ENCODE measurements around the gene DCTN3. TPM values are rescaled to one million over a fixed set of nuclear protein-coding genes. Genes with fewer than 3 reads are reported as not detected.

The DCTN3 gene
- total RNA-seq, 1 donor from 2014 or later = 79.5 TPM

DNA sequence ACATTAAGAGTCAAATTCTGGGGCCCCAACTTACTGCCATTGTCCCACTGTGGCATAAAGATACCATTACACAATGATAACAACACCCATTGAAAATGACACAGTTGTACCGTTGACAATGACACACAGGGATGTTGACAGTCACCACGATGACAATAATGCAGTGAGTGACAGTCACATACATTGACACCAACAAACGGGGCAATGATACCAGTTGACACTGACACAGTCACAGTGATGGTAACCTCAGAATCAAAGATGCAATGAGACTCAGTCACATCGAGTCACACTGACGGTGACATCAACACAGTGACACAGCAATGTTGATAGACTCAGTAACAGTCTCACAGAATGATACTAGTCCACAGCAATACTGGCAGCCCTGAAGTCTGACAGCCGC is 47.7 kb downstream of the DCTN3 start:
- TF ChIP-seq, protein P1, sequence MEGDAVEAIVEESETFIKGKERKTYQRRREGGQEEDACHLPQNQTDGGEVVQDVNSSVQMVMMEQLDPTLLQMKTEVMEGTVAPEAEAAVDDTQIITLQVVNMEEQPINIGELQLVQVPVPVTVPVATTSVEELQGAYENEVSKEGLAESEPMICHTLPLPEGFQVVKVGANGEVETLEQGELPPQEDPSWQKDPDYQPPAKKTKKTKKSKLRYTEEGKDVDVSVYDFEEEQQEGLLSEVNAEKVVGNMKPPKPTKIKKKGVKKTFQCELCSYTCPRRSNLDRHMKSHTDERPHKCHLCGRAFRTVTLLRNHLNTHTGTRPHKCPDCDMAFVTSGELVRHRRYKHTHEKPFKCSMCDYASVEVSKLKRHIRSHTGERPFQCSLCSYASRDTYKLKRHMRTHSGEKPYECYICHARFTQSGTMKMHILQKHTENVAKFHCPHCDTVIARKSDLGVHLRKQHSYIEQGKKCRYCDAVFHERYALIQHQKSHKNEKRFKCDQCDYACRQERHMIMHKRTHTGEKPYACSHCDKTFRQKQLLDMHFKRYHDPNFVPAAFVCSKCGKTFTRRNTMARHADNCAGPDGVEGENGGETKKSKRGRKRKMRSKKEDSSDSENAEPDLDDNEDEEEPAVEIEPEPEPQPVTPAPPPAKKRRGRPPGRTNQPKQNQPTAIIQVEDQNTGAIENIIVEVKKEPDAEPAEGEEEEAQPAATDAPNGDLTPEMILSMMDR (IDR thresholded peaks at IDR 0.05) = no peak
- DNase-seq (ENCODE audit: low spot score) = no peak
- Mint-ChIP-seq H3K27me3 (ENCODE audit: low read depth) (peaks cover 20% of the 10 kb centered on the region), H3K36me3 (ENCODE audit: low read depth) (no peaks in the 10 kb centered on the region), H3K9me3 (ENCODE audit: low read depth) (no peaks in the 10 kb centered on the region), H3K4me3 (ENCODE audit: unreplicated experiment) (no peak overlapping the region), H3K27ac (ENCODE audit: unreplicated experiment) (no peak overlapping the region), H3K4me1 (ENCODE audit: low read depth) (peaks cover 6% of the 10 kb centered on the region)

DNA sequence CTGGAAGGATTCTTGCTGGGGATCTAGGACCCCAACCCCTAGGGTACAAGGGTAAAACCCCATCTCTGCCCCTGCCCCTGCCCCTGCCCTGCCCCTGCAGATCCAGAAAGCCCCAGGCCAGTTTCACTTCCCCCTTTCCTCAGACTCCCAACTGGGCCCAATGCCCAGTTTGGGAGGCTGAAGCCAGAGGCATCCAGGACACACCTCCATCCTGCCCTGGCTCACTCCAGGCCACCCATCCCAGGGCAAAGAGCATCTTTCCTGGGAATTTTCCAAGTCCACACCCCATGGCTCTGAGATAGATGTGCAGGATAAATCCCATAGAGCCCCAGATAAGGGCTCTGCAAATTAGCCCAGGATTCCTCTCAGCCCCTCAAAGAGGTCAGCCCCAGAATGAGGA is 48.2 kb downstream of the DCTN3 start:
- Mint-ChIP-seq H3K36me3 (ENCODE audit: low read depth) (no peaks in the 10 kb centered on the region), H3K4me3 (ENCODE audit: unreplicated experiment) (no peak overlapping the region), H3K27me3 (ENCODE audit: low read depth) (peaks cover 22% of the 10 kb centered on the region), H3K27ac (ENCODE audit: unreplicated experiment) (no peak overlapping the region), H3K9me3 (ENCODE audit: low read depth) (no peaks in the 10 kb centered on the region), H3K4me1 (ENCODE audit: low read depth) (peaks cover 1% of the 10 kb centered on the region)
- TF ChIP-seq, protein P1 (IDR thresholded peaks at IDR 0.05) = no peak
- DNase-seq (ENCODE audit: low spot score) = no peak

DNA sequence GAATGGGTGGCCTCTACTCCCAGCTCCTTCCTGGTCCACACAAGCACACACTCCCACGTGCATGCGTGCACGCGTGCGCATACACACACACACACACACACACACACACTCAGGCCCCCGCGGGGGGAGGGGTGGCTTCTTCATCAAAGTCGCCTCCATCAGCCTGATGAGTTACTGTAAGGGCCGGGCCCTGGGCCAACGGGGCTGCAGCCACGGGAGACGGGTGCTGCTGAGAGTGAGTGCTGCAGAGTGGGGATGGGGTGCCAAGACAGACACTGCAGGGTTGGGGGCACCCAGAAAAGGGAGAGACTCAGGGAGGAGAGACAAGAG is 48.8 kb downstream of the DCTN3 start:
- Mint-ChIP-seq H3K27me3 (ENCODE audit: low read depth) (peaks cover 27% of the 10 kb centered on the region), H3K27ac (ENCODE audit: unreplicated experiment) (no peak overlapping the region), H3K4me1 (ENCODE audit: low read depth) (no peaks in the 10 kb centered on the region), H3K9me3 (ENCODE audit: low read depth) (no peaks in the 10 kb centered on the region), H3K4me3 (ENCODE audit: unreplicated experiment) (no peak overlapping the region), H3K36me3 (ENCODE audit: low read depth) (no peaks in the 10 kb centered on the region)
- TF ChIP-seq, protein P1 (IDR thresholded peaks at IDR 0.05) = no peak
- no peak for DNase-seq (ENCODE audit: low spot score)

DNA sequence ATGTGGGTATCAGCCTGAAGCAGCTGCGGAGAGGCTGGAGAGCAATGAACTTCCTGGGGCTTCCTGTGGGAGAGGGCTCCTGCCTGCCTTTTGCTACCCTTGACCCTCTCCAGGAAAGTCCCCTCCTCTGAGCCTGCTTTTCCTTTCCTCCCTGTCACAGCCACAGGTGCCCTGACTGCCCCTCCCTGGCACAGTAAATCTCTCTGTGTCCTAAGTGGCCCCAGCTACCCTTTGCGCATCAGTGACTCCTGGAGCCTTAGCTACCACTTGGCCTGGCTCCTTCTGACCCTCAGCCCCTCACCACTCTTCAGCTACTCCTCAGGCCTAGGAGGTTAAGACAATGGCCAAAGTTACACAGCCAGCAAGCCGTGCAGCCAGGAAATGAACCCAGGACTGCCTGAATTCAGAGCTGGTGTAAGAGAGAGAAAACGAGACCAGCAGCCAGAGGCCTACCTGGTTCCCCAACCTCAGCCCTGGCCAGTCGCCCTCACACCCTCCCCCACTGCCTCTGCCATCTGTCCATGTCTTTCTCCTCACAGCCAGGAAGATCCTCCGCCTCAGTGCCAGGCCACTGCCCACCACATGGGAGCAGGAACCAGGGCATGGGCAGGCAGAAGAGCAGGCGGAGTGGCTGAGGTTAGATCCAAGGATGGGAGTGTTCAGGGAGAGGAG is 49.4 kb downstream of the DCTN3 start:
- H3K36me3 Mint-ChIP-seq (ENCODE audit: low read depth) = no peaks in the 10 kb centered on the region
- no peak overlapping the region for H3K27ac Mint-ChIP-seq (ENCODE audit: unreplicated experiment)
- TF ChIP-seq, protein P1 (IDR thresholded peaks at IDR 0.05) = no peak
- peaks cover 23% of the 10 kb centered on the region for H3K27me3 Mint-ChIP-seq (ENCODE audit: low read depth)
- H3K9me3 Mint-ChIP-seq (ENCODE audit: low read depth) = no peaks in the 10 kb centered on the region
- H3K4me1 Mint-ChIP-seq (ENCODE audit: low read depth) = no peaks in the 10 kb centered on the region
- H3K4me3 Mint-ChIP-seq (ENCODE audit: unreplicated experiment) = no peak overlapping the region
- no peak for DNase-seq (ENCODE audit: low spot score)

DNA sequence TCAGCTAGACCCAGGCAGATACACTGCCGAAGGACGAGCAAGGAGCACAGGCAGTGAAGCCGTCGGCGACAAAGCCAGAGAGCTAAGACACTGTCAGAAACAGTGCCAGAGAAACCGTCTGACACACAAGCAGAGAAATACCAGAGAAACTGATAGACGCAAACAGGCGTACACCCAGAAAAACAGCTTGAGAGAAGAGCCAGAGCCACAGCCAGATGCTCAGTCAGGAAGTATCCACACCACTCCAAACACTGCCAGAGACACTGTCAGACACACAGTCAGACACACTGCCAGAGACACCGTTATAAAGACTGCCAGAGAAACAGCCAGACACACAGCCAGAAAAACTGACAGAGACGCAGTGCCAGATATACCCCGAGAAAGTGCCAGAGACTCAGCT is 49.9 kb downstream of the DCTN3 start:
- H3K27ac Mint-ChIP-seq (ENCODE audit: unreplicated experiment) = no peak overlapping the region

More for the DNA sequence above, 49.9 kb downstream of the DCTN3 start:
- DNase-seq (ENCODE audit: low spot score) = no peak
- no peaks in the 10 kb centered on the region for H3K9me3 Mint-ChIP-seq (ENCODE audit: low read depth)
- H3K36me3 Mint-ChIP-seq (ENCODE audit: low read depth) = no peaks in the 10 kb centered on the region
- H3K4me3 Mint-ChIP-seq (ENCODE audit: unreplicated experiment) = no peak overlapping the region
- TF ChIP-seq, protein P1 (IDR thresholded peaks at IDR 0.05) = no peak
- H3K4me1 Mint-ChIP-seq (ENCODE audit: low read depth) = no peaks in the 10 kb centered on the region
- H3K27me3 Mint-ChIP-seq (ENCODE audit: low read depth) = peaks cover 20% of the 10 kb centered on the region

Measured in chondrocyte (in vitro differentiated cells).